DND-41 (cell line): ENCODE measurements around the gene RASGEF1C.
"Not testable (repeated sequence)": the region's sequence is repeated elsewhere in the genome, so short reads cannot be mapped to it uniquely, and the experiment has no call there.

Experiments used
- ATAC-seq: fragments of 200-7000 bp; cut with Tn5 transposase; 3 replicates; pipeline ENCODE4 v1.9.1; 2021; ENCODE audit warnings: low read depth; ENCODE audit not compliant: insufficient read depth
- DNase-seq: peaks from one replicate; pipeline ENCODE4 v3.0.0-alpha.2; 2020
- H2AFZ ChIP-seq: 2 replicates; pipeline ENCODE4 v1.6.0; 2012; ENCODE audit warnings: low read depth, low read length
- H3K27ac ChIP-seq: 2 replicates; pipeline ENCODE4 v1.5.1; 2012; ENCODE audit warnings: low read length, inconsistent platforms
- H3K27me3 ChIP-seq: fragments of 200-600 bp; sonication (generic); 2 replicates; pipeline ENCODE4 v1.6.0; 2012; ENCODE audit warnings: low read length, mild to moderate bottlenecking, inconsistent platforms; ENCODE audit not compliant: insufficient read depth, poor library complexity
- H3K36me3 ChIP-seq: 2 replicates; pipeline ENCODE4 v1.5.1; 2012; ENCODE audit warnings: low read length, inconsistent platforms; ENCODE audit not compliant: insufficient read depth
- H3K4me1 ChIP-seq: 2 replicates; pipeline ENCODE4 v1.5.1; 2012; ENCODE audit warnings: mild to moderate bottlenecking, low read length; ENCODE audit not compliant: insufficient read depth
- H3K4me2 ChIP-seq: 2 replicates; pipeline ENCODE4 v1.6.0; 2012; ENCODE audit warnings: mild to moderate bottlenecking, moderate library complexity, low read length, inconsistent platforms; ENCODE audit not compliant: insufficient read depth
- H3K4me3 ChIP-seq, 2 experiments: fragments of 200-600 bp in 1 of 2; shearing (Covaris generic) in 1 of 2; 2 replicates each; pipeline ENCODE4 v1.5.1; 2012 to 2016; ENCODE audit warnings: inconsistent platforms in 2 of 2, low read length in 2 of 2, mild to moderate bottlenecking in 2 of 2, low read depth in 1 of 2, moderate library complexity in 1 of 2
- H3K79me2 ChIP-seq: 2 replicates; pipeline ENCODE4 v1.6.0; 2012; ENCODE audit warnings: low read length, inconsistent platforms; ENCODE audit not compliant: insufficient read depth
- H3K9ac ChIP-seq: 2 replicates; pipeline ENCODE4 v1.6.0; 2012; ENCODE audit warnings: low read depth, mild to moderate bottlenecking, inconsistent platforms, low read length, moderate library complexity
- H3K9me3 ChIP-seq: 2 replicates; pipeline ENCODE4 v1.5.1; 2012; ENCODE audit warnings: low read length, moderate library complexity, mild to moderate bottlenecking, inconsistent platforms; ENCODE audit not compliant: insufficient read depth, severe bottlenecking
- H4K20me1 ChIP-seq: 2 replicates; pipeline ENCODE4 v1.6.0; 2012; ENCODE audit warnings: low read length; ENCODE audit not compliant: insufficient read depth
- EZH2 ChIP-seq: IDR thresholded peaks from 3 replicates; pipeline ENCODE4 v1.6.1; 2012; ENCODE audit warnings: borderline replicate concordance, low read depth, mild to moderate bottlenecking, moderate library complexity, low read length, inconsistent platforms; ENCODE audit not compliant: severe bottlenecking
- TF ChIP-seq, protein P1 (sequence below): IDR thresholded peaks from 2 replicates; pipeline ENCODE4 v1.5.1; 2012; ENCODE audit warnings: borderline replicate concordance, low read length, moderate library complexity, mild to moderate bottlenecking; ENCODE audit not compliant: poor library complexity, severe bottlenecking; ENCODE audit errors: extremely low read depth

RASGEF1C gene

DNA sequence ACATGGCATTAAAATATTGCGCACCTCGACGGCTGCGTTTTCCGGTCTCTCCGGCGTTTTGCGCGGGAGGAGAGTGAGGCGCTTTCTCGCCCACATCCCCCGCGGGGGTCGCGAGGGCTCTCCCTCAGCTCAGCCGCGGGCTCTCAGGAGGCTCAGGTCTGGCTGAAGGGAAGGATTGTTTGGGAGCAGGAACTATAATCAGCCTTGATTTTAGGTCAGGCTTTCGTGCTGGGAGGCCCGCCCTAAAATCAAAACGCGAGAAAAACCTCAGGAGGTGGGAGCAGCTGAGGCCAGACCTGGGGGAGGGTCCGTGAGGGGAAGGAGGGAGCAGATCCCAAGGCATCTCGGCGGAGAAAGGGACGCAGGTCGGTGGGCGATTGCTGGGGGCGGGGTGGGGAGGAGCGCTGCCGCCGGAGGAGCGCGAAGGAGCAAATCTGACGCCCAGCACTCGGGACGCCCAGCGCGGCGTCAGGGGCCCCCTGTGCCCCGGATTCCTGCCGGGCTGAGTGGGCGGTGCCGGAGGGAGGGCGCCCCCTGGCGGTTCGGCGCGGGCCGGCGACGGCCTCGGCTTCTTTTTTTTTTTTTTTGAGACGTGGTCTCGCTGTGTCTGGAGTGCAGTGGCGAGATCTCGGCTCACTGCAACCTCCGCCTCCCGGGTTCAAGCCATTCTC lies 118.8 kb downstream of the RASGEF1C start:
- TF ChIP-seq EZH2 = no peak
- TF ChIP-seq, protein P1, sequence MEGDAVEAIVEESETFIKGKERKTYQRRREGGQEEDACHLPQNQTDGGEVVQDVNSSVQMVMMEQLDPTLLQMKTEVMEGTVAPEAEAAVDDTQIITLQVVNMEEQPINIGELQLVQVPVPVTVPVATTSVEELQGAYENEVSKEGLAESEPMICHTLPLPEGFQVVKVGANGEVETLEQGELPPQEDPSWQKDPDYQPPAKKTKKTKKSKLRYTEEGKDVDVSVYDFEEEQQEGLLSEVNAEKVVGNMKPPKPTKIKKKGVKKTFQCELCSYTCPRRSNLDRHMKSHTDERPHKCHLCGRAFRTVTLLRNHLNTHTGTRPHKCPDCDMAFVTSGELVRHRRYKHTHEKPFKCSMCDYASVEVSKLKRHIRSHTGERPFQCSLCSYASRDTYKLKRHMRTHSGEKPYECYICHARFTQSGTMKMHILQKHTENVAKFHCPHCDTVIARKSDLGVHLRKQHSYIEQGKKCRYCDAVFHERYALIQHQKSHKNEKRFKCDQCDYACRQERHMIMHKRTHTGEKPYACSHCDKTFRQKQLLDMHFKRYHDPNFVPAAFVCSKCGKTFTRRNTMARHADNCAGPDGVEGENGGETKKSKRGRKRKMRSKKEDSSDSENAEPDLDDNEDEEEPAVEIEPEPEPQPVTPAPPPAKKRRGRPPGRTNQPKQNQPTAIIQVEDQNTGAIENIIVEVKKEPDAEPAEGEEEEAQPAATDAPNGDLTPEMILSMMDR = peak; percentile 72
- Histone ChIP-seq H2AFZ (0 out of 2 replicates have a peak overlapping the region, but pooled peaks have one; percentile 55), H3K27ac (no peak overlapping the region), H3K4me3 (0 out of 4 replicates have a peak overlapping the region, but pooled peaks of 1 of the 2 experiments have one; percentile 24), H3K9ac (no peak overlapping the region), H3K4me1 (peaks cover 6% of the 10 kb centered on the region), H3K36me3 (no peaks in the 10 kb centered on the region), H3K4me2 (peak overlapping the region; percentile 46; the same call in 1 of the 2 replicates), H3K79me2 (no peaks in the 10 kb centered on the region), H4K20me1 (no peaks in the 10 kb centered on the region), H3K27me3 (no peaks in the 10 kb centered on the region), H3K9me3 (no peaks in the 10 kb centered on the region)
- DNase-seq = peak; percentile 70
- ATAC-seq = peak; percentile 90

DNA sequence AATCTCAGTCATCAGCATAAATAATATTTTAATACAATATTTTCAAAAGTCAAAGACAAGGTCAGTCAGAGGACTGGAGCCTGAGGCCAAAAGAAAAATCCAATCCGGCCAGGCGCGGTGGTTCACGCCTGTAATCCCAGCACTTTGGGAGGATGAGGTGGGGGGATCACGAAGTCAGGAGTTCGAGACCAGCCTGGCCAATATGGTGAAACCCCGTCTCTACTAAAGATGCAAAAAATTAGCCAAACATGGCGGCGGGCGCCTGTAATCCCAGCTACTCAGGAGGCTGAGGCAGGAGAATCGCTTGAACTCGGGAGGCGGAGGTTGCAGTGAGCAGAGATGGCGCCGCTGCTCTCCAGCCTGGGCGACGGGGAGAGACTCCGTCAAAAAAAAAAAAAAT lies 119.4 kb downstream of the RASGEF1C start:
- not testable (repeated sequence) for H4K20me1 ChIP-seq, H2AFZ ChIP-seq, DNase-seq, ATAC-seq, H3K36me3 ChIP-seq, H3K9me3 ChIP-seq, H3K4me2 ChIP-seq, H3K9ac ChIP-seq, H3K4me1 ChIP-seq, H3K79me2 ChIP-seq, H3K27ac ChIP-seq, H3K4me3 ChIP-seq, H3K27me3 ChIP-seq

DNA sequence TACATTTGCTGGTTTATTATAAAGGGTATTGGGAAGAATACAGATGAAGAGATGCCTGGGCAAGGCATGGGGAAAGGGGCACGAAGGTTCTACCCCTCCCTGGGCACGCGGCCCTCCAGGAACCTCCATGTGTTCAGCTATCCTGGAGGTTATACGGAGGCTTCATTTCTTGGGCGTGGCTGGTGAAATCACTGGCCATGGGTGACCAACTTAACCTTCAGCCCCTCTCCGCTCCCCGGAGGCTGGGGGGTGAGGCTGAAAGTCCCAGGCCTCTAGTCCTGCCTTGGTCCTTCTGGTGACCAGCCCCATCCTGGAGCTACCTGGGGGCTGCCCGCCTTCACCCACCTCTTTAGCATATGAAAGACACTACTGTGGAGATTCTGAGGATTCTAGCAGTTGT lies 120.5 kb downstream of the RASGEF1C start:
- H3K79me2 ChIP-seq = no peaks in the 10 kb centered on the region
- H3K9ac ChIP-seq = no peak overlapping the region
- H3K4me3 ChIP-seq = no peak overlapping the region
- H4K20me1 ChIP-seq = no peaks in the 10 kb centered on the region
- peaks cover 6% of the 10 kb centered on the region for H3K4me1 ChIP-seq
- H2AFZ ChIP-seq = no peak overlapping the region
- H3K36me3 ChIP-seq = no peaks in the 10 kb centered on the region
- DNase-seq (no peak), ATAC-seq (no peak)
- no peak overlapping the region for H3K4me2 ChIP-seq
- H3K27me3 ChIP-seq = peaks cover 2% of the 10 kb centered on the region
- no peak overlapping the region for H3K27ac ChIP-seq
- H3K9me3 ChIP-seq = no peaks in the 10 kb centered on the region
- no peak for TF ChIP-seq EZH2
- TF ChIP-seq, protein P1 = no peak

GRCh38 chr5:180086816-180087399 lies 122.1 kb downstream of the RASGEF1C start:
- no peak for DNase-seq
- Histone ChIP-seq H2AFZ (no peak overlapping the region), H3K79me2 (no peaks in the 10 kb centered on the region), H3K4me1 (peaks cover 6% of the 10 kb centered on the region), H4K20me1 (no peaks in the 10 kb centered on the region), H3K9ac (no peak overlapping the region), H3K36me3 (no peaks in the 10 kb centered on the region), H3K4me3 (no peak overlapping the region), H3K27me3 (peaks cover 2% of the 10 kb centered on the region), H3K4me2 (no peak overlapping the region), H3K9me3 (no peaks in the 10 kb centered on the region), H3K27ac (no peak overlapping the region)
- ATAC-seq = no peak
- TF ChIP-seq, protein P1 = no peak
- TF ChIP-seq EZH2 = no peak
